Measurements from ENCODE around the gene HOXC13. TPM values are rescaled to one million over a fixed set of nuclear protein-coding genes. Genes with fewer than 3 reads are reported as not detected.

HOXC13 gene
- total RNA-seq, 1 experiment from 2014 or later = not detected

- peak within 1 kb of the TSS; percentile 58 for H3K4me3 Mint-ChIP-seq (ENCODE audit: low read depth, unreplicated experiment)
- no TSS peak for BruUV-seq (replicated peaks)
- H3K4me1 Mint-ChIP-seq (ENCODE audit: low read depth, unreplicated experiment) = peaks cover 8% of the 10 kb centered on the region
- H3K9me3 Mint-ChIP-seq (ENCODE audit: low read depth, unreplicated experiment) = no peaks in the 10 kb centered on the region
- no peak for TF ChIP-seq CTCF (IDR thresholded peaks at IDR 0.05; ENCODE audit: unreplicated experiment)
- no peak within 1 kb of the TSS for H3K27ac Mint-ChIP-seq (ENCODE audit: unreplicated experiment)
- peaks cover 8% of the 10 kb centered on the region for H3K36me3 Mint-ChIP-seq (ENCODE audit: insufficient read depth, unreplicated experiment)
- peaks cover 76% of the 10 kb centered on the region for H3K27me3 Mint-ChIP-seq (ENCODE audit: unreplicated experiment)
- DNase-seq = no peak
- intact Hi-C loops (cut with micrococcal nuclease; ENCODE audit: unreplicated experiment) = no loop called here
- CTCF ChIA-PET = interaction anchor here (0.6 kb wide), 1 partner anchor 231 kb away, joined by 4 read pairs; no protein-coding TSS in a partner anchor
These were observed 35.7 kb downstream of the HOXC13 start, which contains the start of gene HOTAIR for GRCh38 chr12:53974084-53975063. Gene HOTAIR (minus strand): TSS chr12:53974954.

- no peak for DNase-seq
- no TSS peak for BruUV-seq (replicated peaks)
- CTCF ChIA-PET = no interaction called here
- intact Hi-C loops (cut with micrococcal nuclease; ENCODE audit: unreplicated experiment) = no loop called here
- Mint-ChIP-seq H3K9me3 (ENCODE audit: low read depth, unreplicated experiment) (no peaks in the 10 kb centered on the region), H3K27ac (ENCODE audit: unreplicated experiment) (no peak overlapping the region), H3K27me3 (ENCODE audit: unreplicated experiment) (peaks cover 76% of the 10 kb centered on the region), H3K4me1 (ENCODE audit: low read depth, unreplicated experiment) (peaks cover 8% of the 10 kb centered on the region), H3K4me3 (ENCODE audit: low read depth, unreplicated experiment) (no peak overlapping the region), H3K36me3 (ENCODE audit: insufficient read depth, unreplicated experiment) (peaks cover 8% of the 10 kb centered on the region)
- no peak for TF ChIP-seq CTCF (IDR thresholded peaks at IDR 0.05; ENCODE audit: unreplicated experiment)
These were observed 36.4 kb downstream of the HOXC13 start for GRCh38 chr12:53975064-53975471.

GRCh38 chr12:53975479-53976152 lies 37.0 kb downstream of the HOXC13 start:
- TF ChIP-seq CTCF (IDR thresholded peaks at IDR 0.05; ENCODE audit: unreplicated experiment) = no peak
- Mint-ChIP-seq H3K4me1 (ENCODE audit: low read depth, unreplicated experiment) (peaks cover 8% of the 10 kb centered on the region), H3K9me3 (ENCODE audit: low read depth, unreplicated experiment) (no peaks in the 10 kb centered on the region), H3K36me3 (ENCODE audit: insufficient read depth, unreplicated experiment) (peaks cover 8% of the 10 kb centered on the region), H3K4me3 (ENCODE audit: low read depth, unreplicated experiment) (no peak overlapping the region), H3K27ac (ENCODE audit: unreplicated experiment) (no peak overlapping the region), H3K27me3 (ENCODE audit: unreplicated experiment) (peaks cover 76% of the 10 kb centered on the region)
- no peak for DNase-seq
- no TSS peak for BruUV-seq (replicated peaks)
- CTCF ChIA-PET = interaction anchor here (1.3 kb wide), 1 partner anchor 9 kb away, joined by 3 read pairs; the partner anchor contains the start of gene HOXC10
- intact Hi-C loops (cut with micrococcal nuclease; ENCODE audit: unreplicated experiment) = no loop called here

GRCh38 chr12:53976172-53976822 lies 37.7 kb downstream of the HOXC13 start:
- no peak for TF ChIP-seq CTCF (IDR thresholded peaks at IDR 0.05; ENCODE audit: unreplicated experiment)
- DNase-seq = no peak
- no peak overlapping the region for H3K27ac Mint-ChIP-seq (ENCODE audit: unreplicated experiment)
- no peak overlapping the region for H3K4me3 Mint-ChIP-seq (ENCODE audit: low read depth, unreplicated experiment)
- no peaks in the 10 kb centered on the region for H3K9me3 Mint-ChIP-seq (ENCODE audit: low read depth, unreplicated experiment)
- BruUV-seq (replicated peaks) = no TSS peak
- peaks cover 76% of the 10 kb centered on the region for H3K27me3 Mint-ChIP-seq (ENCODE audit: unreplicated experiment)
- CTCF ChIA-PET = interaction anchor here (1.3 kb wide), 1 partner anchor 9 kb away, joined by 3 read pairs; the partner anchor contains the start of gene HOXC10
- peaks cover 8% of the 10 kb centered on the region for H3K4me1 Mint-ChIP-seq (ENCODE audit: low read depth, unreplicated experiment)
- H3K36me3 Mint-ChIP-seq (ENCODE audit: insufficient read depth, unreplicated experiment) = peaks cover 8% of the 10 kb centered on the region
- intact Hi-C loops (cut with micrococcal nuclease; ENCODE audit: unreplicated experiment) = no loop called here

Measured in Calu3 (cell line).